PC-9 (cell line): ENCODE measurements around the gene PHPT1. TPM values are rescaled to one million over a fixed set of nuclear protein-coding genes. Genes with fewer than 3 reads are reported as not detected.
"Not testable (repeated sequence)": the region's sequence is repeated elsewhere in the genome, so short reads cannot be mapped to it uniquely, and the experiment has no call there.

Experiments used
- BruUV-seq: library from RNA; stranded (reverse); fragments of 400-500 nt; replicated peaks from 2 replicates; lab custom pipeline; 2021; lab: Mats Ljungman, UMichigan
- CTCF ChIA-PET: fragments of 300-600 bp; sonication (Branson Sonifier 250); formaldehyde crosslinking; loops from one replicate; lab custom pipeline; 2022; ENCODE audit warnings: antibody characterized with exemption; lab: Charles Lee
- POLR2A ChIA-PET: fragments of 300-600 bp; sonication (Branson Sonifier 250); formaldehyde crosslinking; loops from one replicate; lab custom pipeline; 2022; ENCODE audit warnings: antibody characterized with exemption; ENCODE audit not compliant: unreplicated experiment; lab: Charles Lee
- DNase-seq, 2 experiments: peaks; one replicate each; pipeline versions ENCODE4 v3.0.0 to v3.0.0-alpha.2; 2015 to 2022; ENCODE audit warnings: mixed read lengths in 1 of 2
- H2AFZ ChIP-seq: fragments of 200-600 bp; sonication (generic); 2 replicates; pipeline ENCODE4 v1.8.1; 2017; ENCODE audit warnings: antibody characterized with exemption
- H3F3A ChIP-seq: fragments of 200-600 bp; sonication (generic); 2 replicates; pipeline ENCODE4 v1.8.1; 2017; ENCODE audit warnings: antibody characterized with exemption, mild to moderate bottlenecking, low read depth; ENCODE audit not compliant: insufficient read depth
- H3K27ac ChIP-seq: fragments of 200-600 bp; sonication (generic); 2 replicates; pipeline ENCODE4 v1.6.1; 2016; ENCODE audit warnings: mixed run types
- H3K27me3 ChIP-seq: fragments of 200-600 bp; sonication (generic); 2 replicates; pipeline ENCODE4 v1.6.1; 2016; ENCODE audit warnings: low read depth, mixed run types; ENCODE audit not compliant: insufficient read depth
- H3K36me3 ChIP-seq: fragments of 200-600 bp; sonication (generic); 2 replicates; pipeline ENCODE4 v1.6.1; 2016; ENCODE audit warnings: low read depth, mixed run types
- H3K4me1 ChIP-seq: fragments of 200-600 bp; sonication (generic); replicated peaks from 2 replicates; pipeline ENCODE4 v1.6.1; 2016; ENCODE audit warnings: mixed run types; ENCODE audit not compliant: insufficient read depth
- H3K4me2 ChIP-seq: fragments of 200-600 bp; sonication (generic); 2 replicates; pipeline ENCODE4 v1.6.1; 2017; ENCODE audit warnings: mixed run types
- H3K4me3 ChIP-seq: fragments of 200-600 bp; sonication (generic); 2 replicates; pipeline ENCODE4 v1.6.1; 2016; ENCODE audit warnings: mixed run types
- H3K79me2 ChIP-seq: fragments of 200-600 bp; sonication (generic); 2 replicates; pipeline ENCODE4 v1.6.1; 2017; ENCODE audit warnings: low read depth, mixed run types
- H3K9me2 ChIP-seq: fragments of 200-600 bp; sonication (generic); 2 replicates; pipeline ENCODE4 v1.8.1; 2017; ENCODE audit warnings: mild to moderate bottlenecking; ENCODE audit not compliant: insufficient read depth
- H3K9me3 ChIP-seq: fragments of 200-600 bp; sonication (generic); 2 replicates; pipeline ENCODE4 v1.8.1; 2016; ENCODE audit warnings: low read depth; ENCODE audit not compliant: insufficient read depth
- H4K20me1 ChIP-seq: fragments of 200-600 bp; sonication (generic); 2 replicates; pipeline ENCODE4 v1.8.1; 2017; ENCODE audit not compliant: insufficient read depth
- CTCF ChIP-seq: fragments of 200-600 bp; sonication (generic); conservative IDR thresholded peaks from 2 replicates; pipeline ENCODE4 v1.6.1; 2017; ENCODE audit warnings: mixed run types, antibody characterized with exemption, mild to moderate bottlenecking, moderate library complexity
- EZH2 ChIP-seq: fragments of 200-600 bp; sonication (generic); IDR thresholded peaks from 2 replicates; pipeline ENCODE4 v1.8.0; 2017; ENCODE audit warnings: antibody characterized with exemption, low read depth
- intact Hi-C: fragments of 100-400 bp; cut with micrococcal nuclease; formaldehyde crosslinking; loops from one replicate; pipeline ENCODE4 v1.10.0; 2022; ENCODE audit not compliant: unreplicated experiment
- total RNA-seq: library from RNA; stranded (reverse); gene quantifications from 2 replicates; pipeline ENCODE4 v1.2.3, GENCODE V29; 2021

Gene PHPT1
- total RNA-seq, 1 experiment from 2014 or later: 112 TPM

GRCh38 chr9:136865768-136866103, 16.5 kb downstream of the PHPT1 start:
- DNase-seq: no peak
- Histone ChIP-seq H3K9me3 (peaks cover 3% of the 10 kb centered on the region; the same call in 1 of the 2 replicates), H3K27ac (peak overlapping the region; percentile 54; the same call in 1 of the 2 replicates), H3F3A (peaks cover 21% of the 10 kb centered on the region; the same call in 1 of the 2 replicates), H4K20me1 (peaks cover 11% of the 10 kb centered on the region; the same call in 1 of the 2 replicates), H3K27me3 (no peaks in the 10 kb centered on the region), H3K79me2 (peaks cover 41% of the 10 kb centered on the region), H3K4me1 (peaks cover 16% of the 10 kb centered on the region), H3K36me3 (0 out of 2 replicates have a peak, but pooled peaks cover 8% of the 10 kb centered on the region), H3K4me2 (peak overlapping the region; percentile 97), H2AFZ (peak overlapping the region; percentile 68; the same call in 1 of the 2 replicates), H3K4me3 (peak overlapping the region; percentile 98), H3K9me2 (no peaks in the 10 kb centered on the region)
- intact Hi-C loops: loop anchor here (1.0 to 5.0 kb wide), 2 partner anchors 17 to 37 kb away; no protein-coding TSS in a partner anchor
- TF ChIP-seq EZH2 (no peak), CTCF (no peak)
- ChIA-PET POLR2A (interaction anchor here (0.7 to 0.8 kb wide), 2 partner anchors 17 to 21 kb away, joined by 5 to 17 read pairs; partner anchors contain the start of gene TRAF2), CTCF (interaction anchor here (0.6 kb wide), 1 partner anchor 45 kb away, joined by 5 read pairs; no protein-coding TSS in a partner anchor)
- no TSS peak for BruUV-seq

- peak overlapping the region; percentile 34; the same call in 1 of the 2 replicates for H3K27ac ChIP-seq
- peak overlapping the region; percentile 97 for H3K4me2 ChIP-seq
- H3K36me3 ChIP-seq, POLR2A ChIA-PET, DNase-seq, H3K27me3 ChIP-seq, H3K9me2 ChIP-seq, CTCF ChIA-PET: not testable (repeated sequence)
- BruUV-seq: TSS peak; percentile 70
- peaks cover 41% of the 10 kb centered on the region for H3K79me2 ChIP-seq
- H4K20me1 ChIP-seq: peaks cover 11% of the 10 kb centered on the region; the same call in 1 of the 2 replicates
- H2AFZ ChIP-seq: 0 out of 2 replicates have a peak overlapping the region, but pooled peaks have one; percentile 68
- peak overlapping the region; percentile 98 for H3K4me3 ChIP-seq
- H3F3A ChIP-seq: peaks cover 17% of the 10 kb centered on the region; the same call in 1 of the 2 replicates
- H3K4me1 ChIP-seq: peaks cover 16% of the 10 kb centered on the region
- H3K9me3 ChIP-seq: peaks cover 11% of the 10 kb centered on the region
- intact Hi-C loops: loop anchor here (1.0 to 5.0 kb wide), 2 partner anchors 15 to 35 kb away; no protein-coding TSS in a partner anchor
Measured at GRCh38 chr9:136866898-136867421, 17.8 kb downstream of the PHPT1 start.

DNA sequence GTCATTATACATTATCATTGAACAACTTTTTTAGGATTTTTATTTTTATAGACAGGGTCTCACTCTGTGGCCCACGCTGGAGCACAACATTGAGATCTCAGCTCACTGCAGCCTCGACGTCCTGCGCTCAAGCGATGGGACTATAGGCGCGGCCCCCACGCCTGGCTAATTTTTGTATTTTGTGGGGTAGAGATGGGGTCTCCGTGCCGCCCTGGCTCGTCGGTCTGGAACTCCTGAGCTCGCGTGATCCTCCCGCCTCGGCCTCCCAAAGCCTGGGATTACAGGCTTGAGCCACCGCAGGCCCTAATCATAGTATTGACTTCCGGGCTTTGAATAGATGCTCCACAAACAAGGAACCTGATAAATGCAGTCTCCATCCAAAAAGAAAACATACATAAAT, 18.3 kb downstream of the PHPT1 start:
- H3K27me3 ChIP-seq: no peaks in the 10 kb centered on the region
- no TSS peak for BruUV-seq
- H3K27ac ChIP-seq: no peak overlapping the region
- H3F3A ChIP-seq: peaks cover 16% of the 10 kb centered on the region; the same call in 1 of the 2 replicates
- peaks cover 41% of the 10 kb centered on the region for H3K79me2 ChIP-seq
- H3K4me3 ChIP-seq: peak overlapping the region; percentile 98
- peaks cover 16% of the 10 kb centered on the region for H3K4me1 ChIP-seq
- CTCF ChIA-PET: no interaction called here
- TF ChIP-seq EZH2 (no peak), CTCF (no peak)
- H3K4me2 ChIP-seq: peak overlapping the region; percentile 97
- no peaks in the 10 kb centered on the region for H3K36me3 ChIP-seq
- peaks cover 11% of the 10 kb centered on the region; the same call in 1 of the 2 replicates for H4K20me1 ChIP-seq
- no peak overlapping the region for H2AFZ ChIP-seq
- DNase-seq: no peak
- POLR2A ChIA-PET: no interaction called here
- H3K9me3 ChIP-seq: peaks cover 14% of the 10 kb centered on the region
- H3K9me2 ChIP-seq: no peaks in the 10 kb centered on the region
- intact Hi-C loops: loop anchor here (5.0 kb wide), 1 partner anchor 35 kb away; no protein-coding TSS in a partner anchor
